Mesothelial cell of epicardium (in vitro differentiated cells): Measurements from ENCODE around the gene SCUBE3. TPM values are rescaled to one million over a fixed set of nuclear protein-coding genes. Genes with fewer than 3 reads are reported as not detected.

ENCODE experiments used
- DNase-seq, 2 experiments: peaks; one replicate each; pipeline ENCODE4 v3.0.0; 2021; ENCODE audit warnings: low spot score in 2 of 2; ENCODE audit not compliant: unreplicated experiment in 2 of 2
- H3K27ac Mint-ChIP-seq: 2 replicates; pipeline ENCODE4 v1.8.0; 2021; ENCODE audit warnings: mixed read lengths
- H3K27me3 Mint-ChIP-seq: 2 replicates; pipeline ENCODE4 v1.8.0; 2021; ENCODE audit warnings: low read depth, mixed read lengths
- H3K36me3 Mint-ChIP-seq: 2 replicates; pipeline ENCODE4 v1.8.0; 2021; ENCODE audit warnings: mixed read lengths
- H3K4me1 Mint-ChIP-seq: 2 replicates; pipeline ENCODE4 v1.8.0; 2021; ENCODE audit warnings: mixed read lengths
- H3K4me3 Mint-ChIP-seq: 2 replicates; pipeline ENCODE4 v1.8.0; 2021; ENCODE audit warnings: mild to moderate bottlenecking, moderate library complexity, mixed read lengths
- H3K9me3 Mint-ChIP-seq: 2 replicates; pipeline ENCODE4 v1.8.0; 2021; ENCODE audit warnings: mixed read lengths
- total RNA-seq: library from RNA; stranded (reverse); gene quantifications from 3 replicates; pipeline ENCODE4 v1.2.1, GENCODE V29; 2021
- TF ChIP-seq, protein P1 (sequence below): fragments of 200-600 bp; sonication (generic); IDR thresholded peaks from one replicate; pipeline ENCODE4 v1.5.0; 2021; ENCODE audit warnings: antibody characterized with exemption; ENCODE audit not compliant: unreplicated experiment

SCUBE3 gene
- total RNA-seq, 1 donor from 2014 or later, result 54.8 TPM

DNA sequence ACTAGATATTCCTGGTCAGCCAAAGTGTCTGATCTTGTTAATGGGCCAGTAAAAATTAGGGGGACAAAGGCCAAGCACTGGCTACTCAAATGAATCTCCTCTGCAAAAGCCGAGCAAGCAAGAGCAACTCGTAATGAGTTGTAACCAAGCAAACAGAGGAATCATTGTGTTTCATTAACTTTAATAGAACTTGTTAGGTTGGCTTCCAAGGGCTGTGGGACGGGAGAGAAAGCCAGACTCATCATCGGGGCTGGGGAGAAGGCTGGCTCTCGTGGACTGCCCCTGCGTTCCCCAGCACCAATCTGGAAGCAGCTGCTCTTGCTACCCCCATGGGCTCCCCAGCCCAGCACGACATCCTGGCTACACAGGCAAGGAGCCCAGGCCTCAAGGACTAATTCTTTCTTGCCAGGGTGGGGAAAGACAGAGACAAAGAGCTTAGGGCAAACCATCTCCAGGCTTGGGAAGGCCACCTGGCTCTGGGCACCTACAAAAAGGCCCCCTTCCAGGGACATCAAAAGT, 10.5 kb upstream of the SCUBE3 start:
- no peak overlapping the region for H3K27ac Mint-ChIP-seq
- H3K4me1 Mint-ChIP-seq, result peaks cover 6% of the 10 kb centered on the region
- no peak overlapping the region for H3K4me3 Mint-ChIP-seq
- peaks cover 4% of the 10 kb centered on the region for H3K27me3 Mint-ChIP-seq
- no peaks in the 10 kb centered on the region for H3K9me3 Mint-ChIP-seq
- peaks cover 1% of the 10 kb centered on the region for H3K36me3 Mint-ChIP-seq
- DNase-seq, result no peak
- TF ChIP-seq, protein P1, sequence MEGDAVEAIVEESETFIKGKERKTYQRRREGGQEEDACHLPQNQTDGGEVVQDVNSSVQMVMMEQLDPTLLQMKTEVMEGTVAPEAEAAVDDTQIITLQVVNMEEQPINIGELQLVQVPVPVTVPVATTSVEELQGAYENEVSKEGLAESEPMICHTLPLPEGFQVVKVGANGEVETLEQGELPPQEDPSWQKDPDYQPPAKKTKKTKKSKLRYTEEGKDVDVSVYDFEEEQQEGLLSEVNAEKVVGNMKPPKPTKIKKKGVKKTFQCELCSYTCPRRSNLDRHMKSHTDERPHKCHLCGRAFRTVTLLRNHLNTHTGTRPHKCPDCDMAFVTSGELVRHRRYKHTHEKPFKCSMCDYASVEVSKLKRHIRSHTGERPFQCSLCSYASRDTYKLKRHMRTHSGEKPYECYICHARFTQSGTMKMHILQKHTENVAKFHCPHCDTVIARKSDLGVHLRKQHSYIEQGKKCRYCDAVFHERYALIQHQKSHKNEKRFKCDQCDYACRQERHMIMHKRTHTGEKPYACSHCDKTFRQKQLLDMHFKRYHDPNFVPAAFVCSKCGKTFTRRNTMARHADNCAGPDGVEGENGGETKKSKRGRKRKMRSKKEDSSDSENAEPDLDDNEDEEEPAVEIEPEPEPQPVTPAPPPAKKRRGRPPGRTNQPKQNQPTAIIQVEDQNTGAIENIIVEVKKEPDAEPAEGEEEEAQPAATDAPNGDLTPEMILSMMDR, result no peak

GRCh38 chr6:35203680-35204079, 10.1 kb upstream of the SCUBE3 start:
- no peak overlapping the region for H3K4me3 Mint-ChIP-seq

GRCh38 chr6:35206346-35206745, 7.4 kb upstream of the SCUBE3 start:
- Mint-ChIP-seq H3K36me3 (no peaks in the 10 kb centered on the region), H3K27me3 (peaks cover 4% of the 10 kb centered on the region), H3K9me3 (no peaks in the 10 kb centered on the region), H3K4me1 (no peaks in the 10 kb centered on the region), H3K27ac (no peak overlapping the region), H3K4me3 (no peak overlapping the region)
- TF ChIP-seq, protein P1, result no peak
- DNase-seq, result no peak

More at GRCh38 chr6:35203680-35204079, 10.1 kb upstream of the SCUBE3 start:
- TF ChIP-seq, protein P1, result no peak
- Mint-ChIP-seq H3K27me3 (peaks cover 4% of the 10 kb centered on the region), H3K36me3 (no peaks in the 10 kb centered on the region), H3K27ac (no peak overlapping the region), H3K9me3 (no peaks in the 10 kb centered on the region), H3K4me1 (peaks cover 6% of the 10 kb centered on the region)
- no peak for DNase-seq

GRCh38 chr6:35208419-35208818, 5.3 kb upstream of the SCUBE3 start:
- Mint-ChIP-seq H3K9me3 (no peaks in the 10 kb centered on the region), H3K36me3 (no peaks in the 10 kb centered on the region), H3K4me1 (peaks cover 6% of the 10 kb centered on the region), H3K27me3 (peaks cover 7% of the 10 kb centered on the region), H3K4me3 (no peak overlapping the region), H3K27ac (no peak overlapping the region)
- TF ChIP-seq, protein P1, result no peak
- no peak for DNase-seq

- no peak for DNase-seq
- no peak overlapping the region for H3K4me3 Mint-ChIP-seq
- peaks cover 7% of the 10 kb centered on the region for H3K27me3 Mint-ChIP-seq
- TF ChIP-seq, protein P1, result no peak
- H3K4me1 Mint-ChIP-seq, result peaks cover 6% of the 10 kb centered on the region
- H3K9me3 Mint-ChIP-seq, result no peaks in the 10 kb centered on the region
- H3K36me3 Mint-ChIP-seq, result no peaks in the 10 kb centered on the region
- H3K27ac Mint-ChIP-seq, result no peak overlapping the region
Measured at GRCh38 chr6:35209081-35209480, 4.7 kb upstream of the SCUBE3 start.
